GM19025 (cell line): ENCODE measurements around the gene SGSM2.

ENCODE experiments used
- ATAC-seq: cut with Tn5 transposase; IDR thresholded peaks from one replicate; pipeline ENCODE4 v1.9.1; 2021; ENCODE audit warnings: mild to moderate bottlenecking, low read depth, moderate library complexity; ENCODE audit not compliant: unreplicated experiment

Gene SGSM2

DNA sequence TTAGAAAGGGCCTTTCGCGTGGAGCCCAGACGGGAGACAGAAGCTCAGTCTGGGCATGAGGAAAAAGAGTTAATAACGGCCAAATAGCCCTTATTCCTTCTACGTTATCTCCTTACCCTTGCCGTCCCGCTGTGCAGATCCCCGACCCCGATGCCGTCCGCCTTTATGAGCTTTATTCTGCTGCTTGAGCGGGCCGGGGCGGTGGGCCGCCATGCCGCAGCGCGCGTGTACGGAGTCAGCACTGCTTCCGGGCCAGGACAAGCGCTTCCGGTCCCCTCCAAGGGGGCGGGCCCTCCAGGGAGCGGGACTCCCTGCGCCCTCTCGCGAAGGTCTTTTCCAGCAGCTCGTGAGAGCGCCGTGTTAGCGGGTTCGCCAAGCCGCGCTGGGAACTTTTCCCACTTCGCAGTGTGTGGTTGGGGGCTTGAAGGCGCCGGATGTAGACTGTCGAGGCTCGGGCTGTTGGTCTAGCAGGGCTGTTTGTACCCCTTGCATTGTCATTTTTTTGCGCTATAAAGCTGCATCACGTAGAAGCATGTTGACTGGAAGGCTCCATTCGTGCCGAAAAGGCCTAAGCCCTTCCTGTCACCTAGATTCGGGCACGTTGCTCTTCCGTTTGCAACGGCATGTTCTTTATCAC is 968 bp upstream of the SGSM2 start, which contains the start of gene TSR1:
TSR1 (minus strand) TSS at position 243 of the 637 bp plus-strand sequence; CDS start at position 213, 30 bp downstream.
- peak; percentile 75 for ATAC-seq

DNA sequence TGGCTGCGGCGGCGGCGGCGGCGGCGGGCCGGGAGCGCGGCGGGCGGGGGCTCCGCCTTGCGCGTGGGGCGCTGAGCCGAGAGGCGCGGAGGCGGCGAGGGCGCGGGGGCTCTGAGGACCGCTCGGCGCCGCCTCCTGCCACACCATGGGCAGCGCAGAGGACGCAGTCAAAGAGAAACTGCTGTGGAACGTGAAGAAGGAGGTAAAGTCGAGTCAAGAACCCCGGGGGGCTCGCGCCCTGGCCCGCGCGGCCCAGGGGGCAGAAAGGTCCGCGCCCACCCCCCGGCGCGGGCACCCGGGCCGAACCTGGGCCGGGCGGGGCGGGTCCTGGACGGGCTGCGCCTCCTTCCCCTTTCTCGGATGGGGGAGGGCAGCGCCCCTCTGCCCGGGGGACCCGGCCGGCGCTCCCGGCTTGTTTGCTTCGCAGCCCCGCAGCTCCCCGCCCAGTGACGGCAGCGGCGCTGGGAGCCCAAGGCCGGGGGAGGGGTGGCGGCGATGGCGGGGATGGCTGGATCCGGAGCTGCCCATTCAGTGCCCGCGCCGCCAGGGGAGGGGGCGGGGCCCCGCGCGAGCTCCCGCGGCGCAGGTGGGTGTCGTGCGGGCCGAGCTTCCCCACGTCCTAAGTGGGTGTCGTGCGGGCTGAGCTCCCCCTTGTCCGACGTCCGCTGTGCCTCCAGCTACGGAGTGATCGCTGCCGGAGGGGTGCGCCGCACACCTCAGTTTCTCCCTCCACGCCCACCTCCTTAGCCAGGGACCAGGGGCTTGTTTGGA is 428 bp downstream of the SGSM2 start:
- peak; percentile 29 for ATAC-seq

- no peak for ATAC-seq
Observed at GRCh38 chr17:2338315-2338657, 985 bp downstream of the SGSM2 start.

- ATAC-seq, result no peak
Observed at GRCh38 chr17:2343421-2343820, 6.1 kb downstream of the SGSM2 start.

GRCh38 chr17:2344528-2344927 is 7.2 kb downstream of the SGSM2 start:
- ATAC-seq, result no peak

DNA sequence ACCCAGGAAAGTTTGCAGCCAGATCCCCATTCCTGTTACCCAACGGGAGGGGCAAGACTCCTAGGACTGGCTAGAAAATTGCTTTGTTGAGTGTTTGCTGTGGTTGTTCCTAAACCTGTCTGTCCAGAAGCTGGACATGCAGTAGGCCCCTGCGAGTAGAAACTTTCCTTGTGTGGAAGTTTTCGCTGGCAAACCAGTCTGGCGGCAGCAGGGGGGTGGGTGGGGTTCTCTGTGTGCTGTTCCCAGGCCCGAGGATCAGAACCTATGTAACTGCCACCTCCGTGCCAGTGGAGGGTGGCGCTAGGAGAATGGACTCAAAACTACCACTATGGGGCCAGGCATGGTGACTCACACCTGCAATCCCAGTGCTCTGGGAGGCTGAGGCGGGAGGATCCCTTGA is 9.2 kb downstream of the SGSM2 start:
- ATAC-seq, result no peak

DNA sequence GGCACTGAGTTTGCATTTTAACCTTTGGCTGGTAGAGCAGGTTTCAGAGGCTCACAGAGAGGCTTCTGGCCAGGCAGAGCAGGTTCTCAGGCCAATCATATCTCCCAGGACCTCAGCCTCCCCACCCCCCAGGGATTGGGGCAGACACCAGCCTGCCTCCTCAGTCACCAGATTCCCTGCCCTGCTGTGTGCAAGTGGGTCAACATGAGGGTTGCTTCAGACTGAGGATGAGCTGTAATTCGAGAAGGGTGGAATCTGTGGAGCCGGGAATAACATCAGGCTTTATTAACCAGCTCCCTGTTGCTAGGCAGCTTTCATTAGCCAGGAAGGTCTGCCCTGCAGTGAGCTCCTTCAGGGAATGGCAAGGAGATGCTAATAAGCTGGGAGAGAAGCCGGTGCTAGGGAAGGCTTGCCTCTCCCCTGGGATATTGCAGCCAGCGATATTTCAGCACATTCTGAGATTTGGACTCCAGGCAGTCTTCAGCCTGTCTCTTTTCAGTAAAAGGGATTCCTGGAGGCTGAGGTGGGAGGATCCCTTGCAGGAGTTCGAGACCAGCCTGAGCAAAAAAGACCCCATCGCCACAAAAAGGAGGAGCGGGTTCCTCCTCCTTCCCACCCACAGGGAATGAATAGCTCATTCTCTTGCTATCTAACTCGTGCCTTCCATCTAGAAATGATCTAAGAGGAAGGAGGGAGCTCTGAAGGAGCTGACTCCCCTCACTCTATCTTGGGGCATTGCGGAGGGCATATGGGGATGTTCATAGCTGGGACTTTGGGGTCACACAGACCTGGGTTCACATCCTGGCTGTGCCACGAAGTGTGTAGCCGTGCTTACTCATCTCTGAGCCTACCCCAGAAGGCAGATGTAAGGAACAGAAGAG is 10.7 kb downstream of the SGSM2 start:
- no peak for ATAC-seq

DNA sequence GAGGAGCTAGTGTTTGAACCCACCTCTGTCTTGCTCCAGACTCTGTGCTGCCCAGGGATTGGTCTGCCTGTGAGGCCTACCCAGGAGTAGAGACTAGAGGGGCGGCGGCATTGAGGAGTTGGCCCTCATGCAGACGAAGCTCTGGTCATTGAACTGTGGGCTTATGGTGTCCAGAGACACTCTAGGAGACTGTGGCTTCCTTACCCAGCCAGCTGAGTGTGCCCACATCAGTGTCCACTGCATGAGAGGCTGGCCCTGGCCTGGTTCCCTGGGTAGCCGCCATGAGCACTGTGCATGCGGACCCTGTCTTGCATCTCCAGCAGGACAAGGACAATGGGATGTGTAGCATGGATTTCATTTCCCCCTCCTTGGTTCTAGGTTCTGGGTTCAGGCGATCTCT is 14.0 kb downstream of the SGSM2 start:
- ATAC-seq, result no peak

- no peak for ATAC-seq
Observed at GRCh38 chr17:2354311-2354710, 17.0 kb downstream of the SGSM2 start.

DNA sequence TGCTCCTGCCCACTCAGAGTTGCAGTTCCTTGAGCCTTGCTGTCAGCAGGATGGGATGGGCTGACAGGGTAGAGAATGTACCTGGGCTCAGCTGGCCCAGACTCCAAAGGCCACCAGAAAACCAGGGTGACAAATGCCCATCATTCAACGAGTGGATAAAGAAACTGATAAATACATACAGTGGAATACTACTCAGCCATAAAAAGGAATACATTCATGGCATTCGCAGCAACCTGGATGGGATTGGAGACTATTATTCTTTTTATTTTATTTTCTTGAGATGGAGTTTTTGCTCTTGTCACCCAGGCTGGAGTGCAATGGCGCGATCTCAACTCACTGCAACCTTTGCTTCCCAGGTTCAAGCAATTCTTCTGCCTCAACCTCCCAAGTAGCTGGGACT is 19.9 kb downstream of the SGSM2 start:
- ATAC-seq, result no peak

- no peak for ATAC-seq
Observed at GRCh38 chr17:2357931-2358434, 20.7 kb downstream of the SGSM2 start.

DNA sequence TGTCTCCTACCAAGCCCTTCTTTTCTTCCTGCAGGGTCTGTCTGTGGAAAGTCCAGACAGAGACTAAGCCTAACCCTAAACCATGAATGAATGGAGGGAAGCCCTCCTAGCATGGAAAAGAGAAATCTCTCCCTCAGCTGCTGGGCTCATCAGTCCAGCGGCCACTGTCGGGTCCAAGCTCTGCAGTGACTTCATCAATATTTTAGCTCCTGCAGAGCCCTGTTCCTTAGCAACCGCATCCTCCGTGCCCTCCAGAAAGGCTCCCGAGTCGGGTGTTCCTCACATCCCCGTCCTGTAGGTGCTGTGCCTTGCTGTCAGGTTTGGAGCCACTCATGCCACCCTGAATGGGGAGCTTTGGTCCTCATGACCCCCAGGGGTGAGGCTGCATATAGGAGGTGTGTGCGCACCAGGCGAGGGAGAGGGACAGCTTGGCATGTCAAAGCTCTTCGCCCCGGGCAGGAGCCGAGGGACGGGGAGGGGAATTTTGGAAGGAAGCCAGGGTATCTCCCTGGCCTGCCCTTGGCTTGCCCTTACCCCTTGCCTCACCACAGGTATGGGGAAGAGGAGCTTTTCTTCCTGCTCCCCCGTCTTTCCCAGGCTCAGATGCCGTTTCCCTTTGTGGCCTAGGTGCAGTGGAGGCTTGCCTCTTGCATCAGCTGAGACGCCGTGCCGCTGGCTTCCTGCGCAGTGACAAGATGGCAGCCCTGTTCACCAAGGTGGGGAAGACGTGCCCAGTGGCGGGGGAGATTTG is 23.9 kb downstream of the SGSM2 start:
- no peak for ATAC-seq

DNA sequence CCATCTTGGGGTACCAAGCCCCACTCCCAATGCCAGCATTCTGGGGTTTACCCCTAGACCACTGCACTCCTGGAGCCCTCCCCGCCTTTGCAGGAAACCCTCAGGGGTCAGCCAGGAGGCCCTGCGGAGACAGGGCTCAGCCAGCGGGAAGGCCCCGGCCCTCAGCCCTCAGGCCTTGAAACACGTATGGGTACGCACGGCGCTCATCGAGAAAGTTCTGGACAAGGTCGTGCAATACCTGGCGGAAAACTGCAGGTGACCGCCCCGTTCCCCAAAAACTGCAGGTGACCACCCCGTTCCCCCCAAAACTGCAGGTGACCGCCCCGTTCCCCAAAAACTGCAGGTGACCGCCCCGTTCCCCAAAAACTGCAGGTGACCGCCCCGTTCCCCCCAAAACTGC is 24.7 kb downstream of the SGSM2 start:
- no peak for ATAC-seq

DNA sequence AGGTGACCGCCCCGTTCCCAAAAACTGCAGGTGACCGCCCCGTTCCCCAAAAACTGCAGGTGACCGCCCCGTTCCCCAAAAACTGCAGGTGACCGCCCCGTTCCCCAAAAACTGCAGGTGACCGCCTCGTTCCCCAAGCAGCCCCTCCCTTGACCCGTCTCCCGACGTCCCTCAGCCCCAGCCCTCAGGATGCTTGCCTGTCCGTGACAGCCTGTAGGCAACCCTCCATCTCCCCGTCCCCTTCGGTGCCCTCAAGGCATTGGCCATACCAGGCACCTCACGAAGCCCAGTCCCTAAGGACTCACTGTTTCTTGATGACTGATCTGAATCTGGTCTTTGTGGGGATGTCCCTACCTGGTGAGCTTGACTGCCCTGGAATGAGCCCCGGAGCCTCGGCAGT is 25.1 kb downstream of the SGSM2 start:
- ATAC-seq, result no peak

- ATAC-seq, result no peak
Observed at GRCh38 chr17:2362881-2363280, 25.6 kb downstream of the SGSM2 start.

GRCh38 chr17:2363318-2363717 is 26.0 kb downstream of the SGSM2 start:
- ATAC-seq, result no peak

- ATAC-seq, result no peak
Observed at GRCh38 chr17:2363851-2364762, 26.8 kb downstream of the SGSM2 start.

DNA sequence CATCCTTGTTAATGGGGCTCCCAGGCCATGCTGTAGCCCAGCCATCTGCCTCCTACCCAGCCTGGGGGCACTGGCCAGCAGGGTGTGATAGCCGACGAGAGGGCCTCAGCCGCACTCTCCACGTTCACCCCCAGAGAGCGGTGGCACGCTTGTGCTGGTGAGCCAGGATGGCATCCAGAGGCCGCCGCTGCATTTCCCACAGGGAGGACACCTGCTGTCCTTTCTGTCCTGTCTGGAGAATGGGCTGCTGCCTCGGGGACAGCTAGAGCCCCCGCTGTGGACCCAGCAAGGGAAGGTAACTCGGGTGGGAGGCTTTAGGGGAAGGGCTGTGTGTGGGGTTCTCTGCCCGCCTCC is 27.4 kb downstream of the SGSM2 start:
- no peak for ATAC-seq

GRCh38 chr17:2365132-2365531 is 27.8 kb downstream of the SGSM2 start:
- ATAC-seq, result no peak
